HG03354 (cell line): Measurements from ENCODE around the gene PARP8.
"Not testable (repeated sequence)": the region's sequence is repeated elsewhere in the genome, so short reads cannot be mapped to it uniquely, and the experiment has no call there.

Experiments used
- ATAC-seq: cut with Tn5 transposase; IDR thresholded peaks from one replicate; pipeline ENCODE4 v1.9.1; 2021; ENCODE audit warnings: mild to moderate bottlenecking; ENCODE audit not compliant: unreplicated experiment, poor library complexity, severe bottlenecking

Gene PARP8

GRCh38 chr5:50679554-50679953 lies 13.1 kb downstream of the PARP8 start:
- ATAC-seq: not testable (repeated sequence)

GRCh38 chr5:50684721-50685120 lies 18.3 kb downstream of the PARP8 start:
- no peak for ATAC-seq

- ATAC-seq: no peak
Observed at GRCh38 chr5:50687548-50687947, 21.1 kb downstream of the PARP8 start.

GRCh38 chr5:50691399-50692016 lies 25.1 kb downstream of the PARP8 start:
- ATAC-seq: no peak

GRCh38 chr5:50694027-50694590 lies 27.7 kb downstream of the PARP8 start:
- no peak for ATAC-seq

GRCh38 chr5:50694626-50695025 lies 28.2 kb downstream of the PARP8 start:
- not testable (repeated sequence) for ATAC-seq

GRCh38 chr5:50697739-50698138 lies 31.3 kb downstream of the PARP8 start:
- peak; percentile 54 for ATAC-seq

DNA sequence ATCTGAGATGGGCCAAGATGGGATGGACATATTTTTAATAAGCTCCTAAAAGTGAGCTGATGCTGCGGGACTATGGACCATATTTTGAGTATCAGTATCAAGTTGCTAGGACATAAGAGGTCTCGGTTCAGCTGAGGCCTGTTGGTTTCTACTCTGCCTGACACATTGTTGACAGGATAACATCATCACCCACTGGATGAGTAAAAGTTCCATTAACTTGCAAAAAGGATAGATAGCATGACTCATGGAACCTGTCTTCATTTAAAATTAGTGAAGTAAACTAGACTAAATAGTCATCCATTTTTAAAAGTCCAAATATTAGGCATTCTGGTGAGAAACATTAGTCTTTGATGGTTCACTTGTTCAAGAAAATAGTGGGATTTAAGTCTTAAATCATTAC lies 33.3 kb downstream of the PARP8 start:
- ATAC-seq: no peak

DNA sequence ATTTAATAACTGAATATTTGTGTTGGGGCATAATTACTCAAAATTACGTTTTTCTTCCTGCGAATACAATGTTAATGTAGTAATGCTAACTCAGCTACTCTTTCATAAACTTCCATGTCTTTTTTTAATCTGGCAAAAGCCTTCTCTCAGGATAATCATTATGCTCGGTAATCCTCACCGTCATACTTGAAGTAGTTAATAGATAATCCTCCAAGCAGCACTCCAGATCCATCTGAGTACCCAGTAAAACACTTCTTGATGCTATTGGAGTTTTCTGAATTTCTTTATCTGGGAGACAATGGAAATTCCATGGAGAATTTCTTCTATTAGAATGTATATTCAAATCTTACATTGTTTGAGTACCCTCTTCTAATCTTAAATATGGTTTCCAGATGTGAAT lies 34.3 kb downstream of the PARP8 start:
- ATAC-seq: no peak

DNA sequence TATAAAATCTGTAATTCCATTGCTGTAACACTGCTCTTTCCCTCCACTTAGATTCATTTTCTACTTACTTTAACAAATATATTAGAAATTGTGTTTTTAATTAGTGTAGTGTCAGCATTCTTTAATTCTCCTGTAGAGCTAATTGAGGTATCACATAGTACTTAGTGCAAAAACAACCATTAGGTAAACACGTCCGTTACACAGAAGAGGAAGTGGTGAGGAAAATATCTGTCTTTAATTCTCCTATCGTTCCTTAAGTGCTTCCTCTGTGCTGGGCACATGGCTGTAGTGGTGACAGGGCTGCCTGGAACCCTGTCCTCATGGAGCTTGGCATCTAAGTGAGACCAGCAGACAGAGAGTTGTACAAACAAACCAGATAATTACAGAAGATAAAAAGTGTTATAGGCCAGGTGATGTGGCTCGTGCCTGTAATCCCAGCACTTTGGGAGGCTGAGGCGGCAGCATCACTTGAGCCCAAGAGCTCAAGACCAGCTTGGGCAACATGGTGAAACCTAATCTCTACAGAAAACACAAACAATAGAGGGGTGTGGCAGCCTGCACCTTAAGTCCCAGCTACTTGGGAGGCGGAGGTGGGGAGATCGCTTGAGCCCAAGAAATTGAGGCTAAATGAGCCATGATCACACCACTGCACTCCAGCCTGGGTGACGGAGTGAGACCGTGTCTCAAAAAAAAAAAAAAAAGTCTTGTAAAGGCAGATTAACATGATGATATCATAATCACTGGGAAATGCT lies 36.4 kb downstream of the PARP8 start:
- ATAC-seq: no peak

GRCh38 chr5:50703367-50703666 lies 36.9 kb downstream of the PARP8 start:
- no peak for ATAC-seq

DNA sequence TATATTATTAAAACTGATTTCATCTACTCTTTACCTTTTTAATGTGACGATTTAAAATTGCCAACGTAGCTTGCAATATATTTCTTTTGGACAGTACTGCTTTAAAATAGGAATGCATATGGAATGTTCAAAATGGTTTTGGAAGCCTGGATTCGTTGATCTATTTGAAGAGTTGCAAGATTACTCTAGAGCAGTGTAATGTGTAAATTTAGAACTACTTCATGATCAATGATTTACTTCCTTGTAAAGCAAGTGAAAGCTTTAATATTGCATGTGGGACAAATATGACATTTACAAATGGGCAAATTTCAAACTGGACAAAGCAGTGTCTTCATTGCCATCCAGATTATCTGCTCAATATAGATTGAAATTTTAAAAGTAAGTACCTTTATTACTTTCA lies 38.3 kb downstream of the PARP8 start:
- ATAC-seq: peak; percentile 45

- no peak for ATAC-seq
Observed at GRCh38 chr5:50709471-50709870, 43.0 kb downstream of the PARP8 start.

DNA sequence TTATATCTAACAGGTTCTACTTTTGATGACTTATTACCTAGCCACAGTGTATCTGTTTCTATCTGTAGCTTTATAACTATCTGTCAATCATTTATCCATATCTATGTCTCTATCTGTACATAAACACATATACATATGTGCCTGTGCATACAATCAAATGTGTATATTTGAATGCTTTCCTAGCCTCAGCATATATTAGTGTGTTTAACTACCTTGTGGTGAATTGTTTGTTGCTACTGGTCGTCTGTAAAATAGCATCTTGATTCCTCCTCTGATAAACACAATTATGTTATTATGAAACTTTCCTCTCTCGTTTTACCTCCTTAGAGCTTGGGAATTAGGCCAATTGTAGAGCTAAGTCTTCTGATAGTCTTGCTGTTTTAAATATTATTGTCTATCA lies 44.4 kb downstream of the PARP8 start:
- ATAC-seq: peak; percentile 47

GRCh38 chr5:50711280-50711679 lies 44.8 kb downstream of the PARP8 start:
- peak; percentile 95 for ATAC-seq

DNA sequence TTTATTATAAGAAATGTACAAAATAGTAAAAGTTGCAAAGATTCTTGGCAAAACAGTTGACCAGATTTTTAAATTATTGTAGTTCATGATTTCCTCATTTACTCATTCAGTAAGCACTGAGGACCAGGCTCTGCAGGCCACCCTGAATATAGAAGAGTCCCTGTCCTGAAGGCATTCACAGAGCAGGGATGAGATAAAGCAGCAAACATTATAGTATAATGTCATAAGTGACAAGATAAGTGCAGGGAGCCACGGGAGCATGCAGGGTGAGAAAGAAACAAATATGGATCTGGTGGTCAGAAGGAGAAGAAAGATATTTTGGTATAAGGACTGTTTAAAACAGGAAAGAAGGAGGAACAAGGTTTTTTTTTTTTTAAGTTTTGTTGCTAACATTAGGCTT lies 46.0 kb downstream of the PARP8 start:
- no peak for ATAC-seq

DNA sequence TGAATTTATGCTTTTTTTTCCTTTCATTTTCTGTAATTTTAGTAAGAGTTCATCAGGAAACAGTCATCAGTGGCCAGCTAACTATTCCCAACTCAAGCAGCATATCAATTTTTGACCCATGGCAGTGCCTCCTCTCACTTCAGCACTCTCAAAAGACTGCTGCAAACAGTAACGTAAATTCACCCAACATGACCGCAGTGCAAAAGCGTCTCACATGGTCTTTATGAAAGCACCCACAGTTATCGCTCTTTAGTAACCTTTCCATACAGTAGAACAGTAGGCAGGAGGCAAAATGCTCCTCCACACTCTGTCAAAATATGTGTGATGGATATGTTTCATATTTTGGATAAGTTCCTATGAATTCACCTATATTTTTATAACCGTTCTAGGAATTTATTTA lies 48.6 kb downstream of the PARP8 start:
- ATAC-seq: no peak

GRCh38 chr5:50716134-50716533 lies 49.7 kb downstream of the PARP8 start:
- no peak for ATAC-seq

- ATAC-seq: peak; percentile 89
Observed at GRCh38 chr5:50717651-50718050, 51.2 kb downstream of the PARP8 start.

DNA sequence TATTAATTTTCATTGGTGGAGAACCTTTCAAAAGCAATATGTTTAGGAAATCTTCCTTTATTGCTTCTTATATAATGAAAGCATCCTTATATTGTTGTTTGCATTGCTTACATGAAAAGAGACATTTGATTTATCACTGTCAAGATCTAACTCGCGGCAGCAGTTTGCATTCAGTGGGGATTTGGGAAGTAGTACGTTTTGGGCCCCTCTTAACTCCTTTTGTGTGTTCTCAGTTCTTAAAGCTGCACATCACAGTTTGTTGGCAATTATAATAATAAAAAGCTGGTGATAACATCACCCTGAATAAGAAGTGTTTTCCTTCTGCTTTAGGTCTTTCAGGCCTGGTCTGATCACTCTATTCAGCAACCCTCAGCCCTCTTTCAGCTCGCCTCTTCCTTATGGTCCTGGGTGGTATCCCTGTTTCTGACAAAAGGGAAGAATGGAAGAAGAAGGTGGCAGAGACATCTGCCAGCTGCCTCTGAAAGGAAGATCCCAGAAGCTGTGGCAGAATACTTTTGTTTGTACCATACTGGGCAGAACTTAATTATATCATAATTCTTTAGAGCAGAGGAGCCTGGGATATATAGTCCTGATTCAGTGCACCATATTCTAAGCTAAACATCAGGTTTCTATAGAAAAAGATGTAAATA lies 53.7 kb downstream of the PARP8 start:
- ATAC-seq: no peak

GRCh38 chr5:50722223-50722622 lies 55.8 kb downstream of the PARP8 start:
- no peak for ATAC-seq
